H9 (cell line): Measurements from ENCODE around the gene GDPD2. TPM values are rescaled to one million over a fixed set of nuclear protein-coding genes. Genes with fewer than 3 reads are reported as not detected.

ENCODE experiments used
- DNase-seq: peaks from one replicate; pipeline ENCODE4 v3.0.0-alpha.2; 2017
- H2AFZ ChIP-seq: one replicate; pipeline ENCODE4 v1.6.1; 2013; ENCODE audit warnings: mild to moderate bottlenecking, low read length, control low read depth, moderate library complexity
- H2AK5ac ChIP-seq: 2 replicates; pipeline ENCODE4 v1.6.1; 2013; ENCODE audit warnings: low read length, control low read depth, mixed read lengths; ENCODE audit not compliant: insufficient read length
- H2BK120ac ChIP-seq: one replicate; pipeline ENCODE4 v1.6.1; 2013; ENCODE audit warnings: low read depth, mild to moderate bottlenecking, low read length, control low read depth, inconsistent platforms; ENCODE audit not compliant: poor library complexity, severe bottlenecking
- H2BK12ac ChIP-seq: 2 replicates; pipeline ENCODE4 v1.6.1; 2013; ENCODE audit warnings: low read length, control low read depth, mixed read lengths, low read depth; ENCODE audit not compliant: insufficient read length
- H2BK15ac ChIP-seq: 2 replicates; pipeline ENCODE4 v1.6.1; 2013; ENCODE audit warnings: low read depth, low read length, control low read depth
- H2BK20ac ChIP-seq: one replicate; pipeline ENCODE4 v1.6.1; 2013; ENCODE audit warnings: low read depth, mild to moderate bottlenecking, low read length, control low read depth, inconsistent platforms; ENCODE audit not compliant: poor library complexity, severe bottlenecking
- H2BK5ac ChIP-seq: 2 replicates; pipeline ENCODE4 v1.6.1; 2013; ENCODE audit warnings: low read length, control low read depth, mixed read lengths; ENCODE audit not compliant: insufficient read length
- H3K14ac ChIP-seq: 2 replicates; pipeline ENCODE4 v1.6.1; 2013; ENCODE audit warnings: low read length, control low read depth; ENCODE audit not compliant: insufficient read depth
- H3K18ac ChIP-seq: 2 replicates; pipeline ENCODE4 v1.6.1; 2013; ENCODE audit warnings: low read depth, mild to moderate bottlenecking, mixed read lengths, low read length, control low read depth; ENCODE audit not compliant: insufficient read length
- H3K23ac ChIP-seq: 2 replicates; pipeline ENCODE4 v1.6.1; 2013; ENCODE audit warnings: low read length, control low read depth, mixed read lengths, low read depth; ENCODE audit not compliant: insufficient read length
- H3K23me2 ChIP-seq: 2 replicates; pipeline ENCODE4 v1.6.1; 2013; ENCODE audit warnings: low read depth, mild to moderate bottlenecking, mixed read lengths, low read length, control low read depth; ENCODE audit not compliant: insufficient read length, poor library complexity, severe bottlenecking
- H3K27ac ChIP-seq: 2 replicates; pipeline ENCODE4 v1.5.1; 2013; ENCODE audit warnings: low read length, control low read depth, mixed read lengths, low read depth; ENCODE audit not compliant: insufficient read length
- H3K27me3 ChIP-seq: 2 replicates; pipeline ENCODE4 v1.6.1; 2013; ENCODE audit warnings: low read length, control low read depth, inconsistent platforms; ENCODE audit not compliant: insufficient read depth
- H3K4ac ChIP-seq: 2 replicates; pipeline ENCODE4 v1.6.1; 2013; ENCODE audit warnings: low read depth, mild to moderate bottlenecking, control low read depth, inconsistent platforms, low read length, moderate library complexity
- H3K4me1 ChIP-seq: 2 replicates; pipeline ENCODE4 v1.6.1; 2013; ENCODE audit warnings: low read length, control low read depth, inconsistent platforms; ENCODE audit not compliant: insufficient read depth
- H3K4me2 ChIP-seq: 2 replicates; pipeline ENCODE4 v1.6.1; 2013; ENCODE audit warnings: low read length, control low read depth, mixed read lengths; ENCODE audit not compliant: insufficient read length, insufficient read depth
- H3K56ac ChIP-seq: 2 replicates; pipeline ENCODE4 v1.6.1; 2013; ENCODE audit warnings: low read depth, mild to moderate bottlenecking, mixed read lengths, low read length, control low read depth; ENCODE audit not compliant: insufficient read length
- H3K79me1 ChIP-seq: 2 replicates; pipeline ENCODE4 v1.6.1; 2013; ENCODE audit warnings: low read depth, mild to moderate bottlenecking, moderate library complexity, low read length, control low read depth, inconsistent platforms; ENCODE audit not compliant: insufficient read depth, poor library complexity, severe bottlenecking
- H3K79me2 ChIP-seq: 2 replicates; pipeline ENCODE4 v1.6.1; 2013; ENCODE audit warnings: low read length, control low read depth, inconsistent platforms; ENCODE audit not compliant: insufficient read depth
- H3K9ac ChIP-seq: 2 replicates; pipeline ENCODE4 v1.6.1; 2013; ENCODE audit warnings: low read length, control low read depth, mixed read lengths; ENCODE audit not compliant: insufficient read length; ENCODE audit errors: extremely low read depth
- H3K9me3 ChIP-seq: one replicate; pipeline ENCODE4 v1.6.1; 2013; ENCODE audit warnings: low read depth, low read length, inconsistent platforms; ENCODE audit not compliant: control insufficient read depth
- H3T11ph ChIP-seq: one replicate; pipeline ENCODE4 v1.6.1; 2013; ENCODE audit warnings: mild to moderate bottlenecking, low read length, control low read depth, inconsistent platforms
- H4K20me1 ChIP-seq: one replicate; pipeline ENCODE4 v1.6.1; 2013; ENCODE audit not compliant: control insufficient read depth, insufficient read length, insufficient read depth
- H4K5ac ChIP-seq: 2 replicates; pipeline ENCODE4 v1.6.1; 2013; ENCODE audit warnings: low read depth, mild to moderate bottlenecking, mixed read lengths, low read length, control low read depth; ENCODE audit not compliant: insufficient read length
- H4K8ac ChIP-seq: replicated peaks from 2 replicates; pipeline ENCODE4 v1.6.1; 2013; ENCODE audit warnings: low read length, control low read depth, mixed read lengths, low read depth; ENCODE audit not compliant: insufficient read length
- H4K91ac ChIP-seq: 2 replicates; pipeline ENCODE4 v1.6.1; 2013; ENCODE audit warnings: low read depth, mild to moderate bottlenecking, moderate library complexity, mixed read lengths, low read length, control low read depth; ENCODE audit not compliant: insufficient read length
- H3K27ac Mint-ChIP-seq, 3 experiments: 2 replicates in 2 of 3; 3 replicates in 1 of 3; pipeline ENCODE4 v1.8.0; 2020 to 2021; ENCODE audit warnings: mixed read lengths in 3 of 3, mild to moderate bottlenecking in 1 of 3, moderate library complexity in 1 of 3
- H3K27me3 Mint-ChIP-seq: 2 replicates; pipeline ENCODE4 v1.8.0; 2021; ENCODE audit warnings: low read depth, mild to moderate bottlenecking, moderate library complexity, mixed read lengths
- H3K36me3 Mint-ChIP-seq, 3 experiments: 2 replicates in 2 of 3; 3 replicates in 1 of 3; pipeline ENCODE4 v1.8.0; 2020 to 2021; ENCODE audit warnings: low read depth in 3 of 3, mixed read lengths in 3 of 3; ENCODE audit not compliant: insufficient read depth in 1 of 3
- H3K4me1 Mint-ChIP-seq, 2 experiments: 2 replicates each; pipeline ENCODE4 v1.8.0; 2020; ENCODE audit warnings: mixed read lengths in 2 of 2
- H3K4me3 Mint-ChIP-seq, 2 experiments: 2 replicates in 1 of 2; 3 replicates in 1 of 2; pipeline ENCODE4 v1.8.0; 2020 to 2021; ENCODE audit warnings: mild to moderate bottlenecking in 2 of 2, mixed read lengths in 2 of 2, moderate library complexity in 1 of 2
- H3K9me3 Mint-ChIP-seq, 2 experiments: 2 replicates in 1 of 2; 3 replicates in 1 of 2; pipeline ENCODE4 v1.8.0; 2020; ENCODE audit warnings: mild to moderate bottlenecking in 2 of 2, mixed read lengths in 2 of 2, moderate library complexity in 1 of 2
- CTCF ChIP-seq: fragments of 200-600 bp; sonication (generic); conservative IDR thresholded peaks from 3 replicates; pipeline ENCODE4 v1.8.0; 2021; ENCODE audit warnings: antibody characterized with exemption, mild to moderate bottlenecking
- WGBS: extraction: QIAGEN DNeasy Blood & Tissue Kit; methylation state at CpG from one replicate; pipeline ENCODE4 v1.1.7; 2013; ENCODE audit warnings: missing lambda C conversion rate, low lambda C conversion rate, mixed read lengths; ENCODE audit not compliant: insufficient read length; ENCODE audit errors: extremely low coverage; 5-methylcytosine and 5-hydroxymethylcytosine counted together
- total RNA-seq: library from RNA; stranded (reverse); gene quantifications from 2 replicates; pipeline ENCODE4 v1.2.1, GENCODE V29; 2021

GDPD2 gene
- total RNA-seq, 1 experiment from 2014 or later: 13.9 TPM

DNA sequence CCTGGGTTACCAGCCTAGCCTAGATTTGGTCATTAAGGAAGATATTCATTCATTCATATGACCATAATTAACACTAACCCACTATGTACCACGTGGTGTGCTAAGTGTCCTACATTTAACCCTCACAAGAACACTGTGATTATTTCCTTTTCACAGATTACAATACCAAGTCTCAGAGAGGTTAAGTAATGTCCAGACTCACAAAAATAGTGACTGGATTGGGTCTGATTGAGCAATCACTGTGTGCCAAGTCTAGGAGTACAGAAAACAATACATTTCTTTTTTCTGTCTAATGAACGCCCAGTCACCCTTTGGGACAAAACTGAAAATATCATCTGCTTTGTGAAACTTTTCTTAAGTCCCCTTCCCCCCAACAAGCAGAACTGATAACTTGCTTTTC is 13.9 kb downstream of the GDPD2 start:
- H3K23ac ChIP-seq: no peak overlapping the region
- no CpG with 5 or more reads among the region's 2 CpGs for WGBS
- no peak overlapping the region for H3K4me2 ChIP-seq
- H3K36me3 Mint-ChIP-seq: peaks cover 0 to 13% (median 5%) of the 10 kb centered on the region in 3 experiments; a peak in 4 of 7 replicates
- no peak overlapping the region for H2BK12ac ChIP-seq
- no peak overlapping the region for H3K14ac ChIP-seq
- no peak overlapping the region for H2BK5ac ChIP-seq
- H2AFZ ChIP-seq: no peak overlapping the region
- no peak overlapping the region for H2BK20ac ChIP-seq
- H3K9me3 ChIP-seq: peaks cover 34% of the 10 kb centered on the region
- no peak overlapping the region for H3K4ac ChIP-seq
- TF ChIP-seq CTCF: no peak
- no peaks in the 10 kb centered on the region for H3K27me3 ChIP-seq
- H3K9me3 Mint-ChIP-seq: peaks cover 74 to 83% of the 10 kb centered on the region in 2 experiments
- no peak overlapping the region for H3K27ac ChIP-seq
- no peak overlapping the region for H2BK120ac ChIP-seq
- no peak overlapping the region for H4K91ac ChIP-seq
- no peak overlapping the region for H3K4me3 Mint-ChIP-seq
- DNase-seq: no peak
- H3K79me2 ChIP-seq: no peaks in the 10 kb centered on the region
- H4K5ac ChIP-seq: no peak overlapping the region
- no peak overlapping the region for H3K27ac Mint-ChIP-seq
- H3K79me1 ChIP-seq: no peaks in the 10 kb centered on the region
- no peak overlapping the region for H4K8ac ChIP-seq
- no peak overlapping the region for H3K56ac ChIP-seq
- H3K27me3 Mint-ChIP-seq: peaks cover 8% of the 10 kb centered on the region
- no peak overlapping the region for H3K18ac ChIP-seq
- no peak overlapping the region for H3K9ac ChIP-seq
- H3K23me2 ChIP-seq: peaks cover 10% of the 10 kb centered on the region
- H3K4me1 Mint-ChIP-seq: peaks cover 15 to 23% of the 10 kb centered on the region in 2 experiments
- H4K20me1 ChIP-seq: no peaks in the 10 kb centered on the region
- H3K4me1 ChIP-seq: no peaks in the 10 kb centered on the region; the same call in 1 of the 2 replicates
- H3T11ph ChIP-seq: no peak overlapping the region
- no peak overlapping the region for H2BK15ac ChIP-seq
- H2AK5ac ChIP-seq: no peak overlapping the region
